GM19463 (cell line): Measurements from ENCODE around the gene BCAS3.

Source experiments
- ATAC-seq: cut with Tn5 transposase; IDR thresholded peaks from one replicate; pipeline ENCODE4 v1.9.1; 2021; ENCODE audit warnings: mild to moderate bottlenecking, moderate library complexity; ENCODE audit not compliant: unreplicated experiment

The BCAS3 gene

GRCh38 chr17:61399131-61400065 lies 721.7 kb downstream of the BCAS3 start, which contains the start of gene TBX2:
Gene TBX2, plus strand, starts transcription at chr17:61399843. Its CDS starts 334 bp downstream, at chr17:61400177.
- ATAC-seq, result no peak

GRCh38 chr17:61400066-61400716 lies 722.5 kb downstream of the BCAS3 start:
- ATAC-seq, result no peak

- no peak for ATAC-seq
Measured at GRCh38 chr17:61400717-61401388, 723.2 kb downstream of the BCAS3 start.

GRCh38 chr17:61401389-61402072 lies 723.9 kb downstream of the BCAS3 start:
- ATAC-seq, result no peak

- no peak for ATAC-seq
Measured at GRCh38 chr17:61402073-61402541, 724.5 kb downstream of the BCAS3 start.

- no peak for ATAC-seq
Measured at GRCh38 chr17:61402978-61403800, 725.5 kb downstream of the BCAS3 start.

GRCh38 chr17:61403801-61404662 lies 726.4 kb downstream of the BCAS3 start:
- no peak for ATAC-seq

- no peak for ATAC-seq
Measured at GRCh38 chr17:61404663-61404912, 726.9 kb downstream of the BCAS3 start.

GRCh38 chr17:61404913-61405685 lies 727.4 kb downstream of the BCAS3 start:
- no peak for ATAC-seq

GRCh38 chr17:61405686-61406536 lies 728.3 kb downstream of the BCAS3 start:
- ATAC-seq, result no peak

- no peak for ATAC-seq
Measured at GRCh38 chr17:61406537-61406845, 728.8 kb downstream of the BCAS3 start.

GRCh38 chr17:61406971-61407911 lies 729.6 kb downstream of the BCAS3 start:
- ATAC-seq, result no peak

GRCh38 chr17:61408151-61409041 lies 730.7 kb downstream of the BCAS3 start:
- ATAC-seq, result no peak

GRCh38 chr17:61409301-61410112 lies 731.9 kb downstream of the BCAS3 start:
- ATAC-seq, result no peak
